GM19043 (cell line): ENCODE measurements around the gene SORBS2.

Experiments
- ATAC-seq: cut with Tn5 transposase; IDR thresholded peaks from one replicate; pipeline ENCODE4 v1.9.1; 2021; ENCODE audit warnings: low read depth; ENCODE audit not compliant: unreplicated experiment

Gene SORBS2

DNA sequence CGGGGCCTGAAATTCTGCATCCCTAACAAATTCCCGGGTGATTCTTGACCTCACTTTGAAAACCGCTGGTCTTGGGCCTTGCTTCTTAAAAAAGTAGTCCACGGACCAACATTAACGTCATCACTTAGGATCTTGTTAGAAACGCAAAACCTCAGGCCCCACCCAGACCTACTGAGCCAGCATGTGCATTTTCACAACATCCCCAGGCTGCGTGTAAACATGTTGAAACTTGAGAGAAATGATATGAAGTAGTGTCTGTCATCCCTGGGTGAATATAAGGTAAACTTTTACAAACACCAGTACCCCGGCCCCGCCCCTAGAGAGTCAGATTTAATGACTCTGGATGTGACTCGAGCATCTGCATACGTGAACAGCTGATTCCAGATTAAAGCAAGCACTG lies 33.7 kb downstream of the SORBS2 start:
- no peak for ATAC-seq

- ATAC-seq, result no peak
Observed at GRCh38 chr4:185775792-185776555, 36.0 kb downstream of the SORBS2 start.

DNA sequence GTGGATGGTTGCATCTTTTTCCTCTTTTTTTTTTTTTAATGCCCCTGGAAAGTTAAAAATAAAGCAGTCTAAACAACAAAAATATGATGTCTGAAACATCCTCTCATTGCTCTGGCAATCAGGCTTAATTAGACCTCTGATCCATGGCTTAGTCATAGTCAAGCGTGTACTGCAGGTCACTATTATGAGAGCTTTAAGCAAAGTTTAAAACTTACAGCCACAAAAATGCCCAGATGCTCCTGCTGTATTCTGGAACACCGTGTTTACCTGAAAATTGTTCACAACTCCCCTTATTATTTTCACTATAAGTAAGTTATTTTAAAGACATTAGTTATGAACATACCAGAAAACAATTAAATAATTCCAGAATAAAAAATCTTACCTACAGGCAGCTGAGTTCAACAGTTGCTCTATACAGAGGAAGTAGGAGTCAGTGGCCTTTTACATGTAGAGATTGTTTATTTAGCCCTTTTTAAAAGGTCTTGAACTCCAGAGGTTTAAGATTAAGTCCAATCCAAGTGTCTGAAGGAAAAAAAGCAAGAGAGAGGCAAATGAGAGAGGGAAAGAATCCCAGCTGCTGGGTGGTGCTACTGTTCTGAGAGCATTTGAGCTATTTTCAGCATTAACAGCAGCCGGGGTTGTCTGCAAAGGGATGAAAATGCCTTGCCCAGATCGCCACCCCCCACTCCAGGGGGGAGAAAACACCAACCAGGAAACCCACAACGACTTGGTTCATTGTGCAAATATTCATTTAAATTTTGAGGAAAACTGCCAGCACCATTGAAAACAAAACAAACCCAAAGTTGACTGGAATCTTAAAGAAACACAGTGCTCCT lies 36.9 kb downstream of the SORBS2 start:
- no peak for ATAC-seq

GRCh38 chr4:185774131-185774653 lies 37.8 kb downstream of the SORBS2 start:
- ATAC-seq, result no peak

- no peak for ATAC-seq
Observed at GRCh38 chr4:185773419-185773818, 38.6 kb downstream of the SORBS2 start.

- ATAC-seq, result no peak
Observed at GRCh38 chr4:185772391-185773093, 39.5 kb downstream of the SORBS2 start.

- no peak for ATAC-seq
Observed at GRCh38 chr4:185771711-185772390, 40.1 kb downstream of the SORBS2 start.

DNA sequence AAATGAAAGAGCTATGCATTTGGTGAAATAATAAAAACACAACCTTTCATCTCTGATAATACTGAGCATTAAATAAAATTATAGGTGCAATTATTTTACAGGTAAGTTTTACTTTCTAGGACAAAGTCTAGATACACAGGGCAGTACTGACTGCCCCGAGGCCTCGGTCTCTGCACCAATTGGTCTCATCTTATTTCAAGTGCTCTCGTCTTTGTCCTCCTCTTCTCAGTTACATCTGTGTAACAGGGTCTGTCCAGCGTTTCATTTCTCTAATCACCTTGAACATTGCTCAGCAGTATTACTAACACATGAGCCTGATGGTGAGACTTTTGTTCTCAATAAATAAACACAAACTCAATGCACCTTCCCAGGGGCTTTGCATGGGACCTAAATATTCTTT lies 44.5 kb downstream of the SORBS2 start:
- no peak for ATAC-seq

DNA sequence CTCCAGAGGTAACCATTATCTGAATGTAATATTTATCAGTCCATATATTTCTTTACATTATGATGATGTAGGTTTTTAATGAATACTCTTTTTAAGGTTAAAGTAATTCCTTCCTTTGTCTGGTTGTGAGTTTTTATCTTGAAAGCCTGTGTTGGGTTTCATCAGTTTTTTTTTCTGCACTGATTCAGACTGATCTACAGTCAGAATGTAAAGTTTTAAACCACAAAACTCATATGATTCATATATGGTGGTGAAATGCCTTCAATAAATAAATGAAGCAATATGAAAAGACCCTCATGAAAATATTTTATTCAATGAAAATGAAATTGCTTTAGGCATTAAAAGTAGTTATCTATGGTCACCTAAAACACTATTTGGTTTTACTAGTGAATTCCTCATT lies 47.1 kb downstream of the SORBS2 start:
- no peak for ATAC-seq

- no peak for ATAC-seq
Observed at GRCh38 chr4:185761352-185762235, 50.4 kb downstream of the SORBS2 start.

- no peak for ATAC-seq
Observed at GRCh38 chr4:185758807-185759206, 53.2 kb downstream of the SORBS2 start.

DNA sequence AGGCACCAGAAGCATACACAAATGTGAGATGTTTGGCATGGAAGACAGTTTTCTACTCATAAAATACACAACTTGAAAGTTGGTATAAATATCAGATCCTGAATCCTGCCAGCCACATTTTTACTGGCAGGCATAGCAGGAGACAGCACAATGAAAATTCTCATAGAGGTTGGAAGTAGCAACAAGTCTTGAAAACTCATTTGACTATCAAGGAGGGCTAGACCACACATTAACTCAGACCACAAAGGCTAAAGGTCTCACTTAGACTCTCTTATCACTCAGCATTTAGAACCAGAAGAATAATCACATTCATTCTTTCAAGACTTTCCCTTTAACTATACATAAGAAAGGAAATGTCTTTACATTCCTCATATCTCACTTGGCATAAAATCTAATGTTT lies 56.5 kb downstream of the SORBS2 start:
- no peak for ATAC-seq

GRCh38 chr4:185754961-185755360 lies 57.0 kb downstream of the SORBS2 start:
- ATAC-seq, result no peak

DNA sequence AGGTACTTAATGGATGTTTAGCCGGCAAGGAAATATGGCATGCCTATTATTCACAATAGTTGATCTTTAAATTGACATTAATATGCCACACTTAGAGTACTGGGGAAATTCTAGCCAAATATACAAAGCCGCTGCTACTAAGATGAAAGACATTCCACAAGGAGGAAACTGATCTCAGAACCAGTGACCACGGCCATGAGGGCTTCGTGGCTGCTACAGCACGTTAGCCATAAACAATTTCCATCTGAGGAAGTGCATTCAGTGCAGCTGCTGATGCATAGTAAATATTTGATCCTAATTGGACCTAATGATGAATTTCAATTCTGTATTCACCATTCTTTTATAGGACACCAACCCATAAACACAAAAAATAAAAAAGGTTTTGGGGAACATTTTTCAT lies 59.1 kb downstream of the SORBS2 start:
- ATAC-seq, result no peak

DNA sequence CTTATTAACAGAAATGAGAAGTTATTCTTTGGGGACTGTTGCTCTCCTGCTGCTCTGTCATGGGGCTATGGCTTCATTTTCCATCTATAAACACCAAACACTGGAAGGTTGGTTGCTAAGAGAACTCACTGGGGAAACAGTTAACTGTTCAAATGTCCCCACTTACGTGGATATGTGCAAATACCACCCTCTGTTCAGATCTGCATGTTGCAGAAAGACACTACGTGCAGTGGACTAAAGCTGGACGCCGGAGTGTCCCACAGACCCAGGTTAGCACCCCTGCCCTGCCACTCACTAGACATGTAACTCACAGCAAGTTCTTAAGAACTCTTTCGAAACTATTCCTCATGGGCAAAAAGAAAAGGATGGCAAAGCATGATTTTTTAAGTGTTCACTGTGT lies 62.1 kb downstream of the SORBS2 start:
- ATAC-seq, result no peak

- no peak for ATAC-seq
Observed at GRCh38 chr4:185748901-185749390, 63.0 kb downstream of the SORBS2 start.

DNA sequence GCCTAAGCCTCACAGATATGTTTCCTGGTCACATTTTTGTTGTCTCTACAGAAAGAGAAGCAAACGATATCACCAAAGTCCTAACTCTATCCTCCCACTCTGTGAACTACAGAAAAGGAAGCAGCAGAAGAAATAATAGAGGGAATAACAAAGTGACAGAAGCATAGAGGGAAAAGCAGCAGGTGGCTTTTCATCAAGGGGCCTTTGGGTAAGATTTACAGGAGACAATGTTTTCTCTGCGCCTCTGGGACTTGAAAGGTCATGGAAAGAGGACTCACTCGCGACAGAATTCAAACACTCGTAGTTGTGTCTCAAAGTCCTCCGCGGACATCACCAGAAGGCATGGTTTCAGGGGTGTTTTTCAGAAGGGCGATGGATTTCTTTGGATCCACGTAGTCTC lies 66.1 kb downstream of the SORBS2 start:
- no peak for ATAC-seq

- ATAC-seq, result no peak
Observed at GRCh38 chr4:185744946-185745345, 67.0 kb downstream of the SORBS2 start.

DNA sequence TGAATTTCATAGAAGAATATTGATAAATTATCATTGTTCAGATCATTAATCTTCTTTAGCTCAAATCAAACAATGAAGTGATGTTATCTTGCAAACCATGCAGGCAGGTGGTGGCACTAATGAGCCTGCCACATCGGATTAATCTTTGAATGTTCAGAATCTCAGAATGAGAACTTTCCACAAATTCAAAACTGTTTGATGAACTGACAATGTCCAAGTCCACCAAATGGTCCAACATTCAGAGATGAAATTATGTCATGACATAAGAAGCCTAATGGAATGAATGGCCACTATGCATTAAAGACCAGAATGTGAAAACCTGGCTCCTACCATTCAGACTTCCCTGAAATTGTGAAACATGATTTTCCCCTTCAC lies 67.5 kb downstream of the SORBS2 start:
- no peak for ATAC-seq
